Neural progenitor cell (in vitro differentiated cells): Measurements from ENCODE around the gene CYB5B. TPM values are rescaled to one million over a fixed set of nuclear protein-coding genes. Genes with fewer than 3 reads are reported as not detected.

ENCODE experiments used
- DNase-seq: peaks from one replicate; pipeline ENCODE4 v3.0.0-alpha.2; 2016; ENCODE audit warnings: low spot score
- H2AFZ ChIP-seq: fragments of 200-600 bp; sonication (generic); replicated peaks from 2 replicates; pipeline ENCODE4 v1.6.1; 2016; ENCODE audit warnings: antibody characterized with exemption
- H3F3A ChIP-seq: fragments of 200-600 bp; sonication (generic); 2 replicates; pipeline ENCODE4 v1.6.1; 2016; ENCODE audit warnings: antibody characterized with exemption, low read depth
- H3K27ac ChIP-seq: fragments of 200-600 bp; sonication (generic); 2 replicates; pipeline ENCODE4 v1.5.1; 2016; ENCODE audit warnings: mild to moderate bottlenecking
- H3K27me3 ChIP-seq: fragments of 200-600 bp; sonication (generic); 2 replicates; pipeline ENCODE4 v1.6.1; 2016; ENCODE audit warnings: mild to moderate bottlenecking, moderate library complexity
- H3K36me3 ChIP-seq: fragments of 200-600 bp; sonication (generic); 2 replicates; pipeline ENCODE4 v1.5.1; 2016
- H3K4me1 ChIP-seq: fragments of 200-600 bp; sonication (generic); 2 replicates; pipeline ENCODE4 v1.6.1; 2016; ENCODE audit warnings: mixed run types
- H3K4me2 ChIP-seq: fragments of 200-600 bp; sonication (generic); 2 replicates; pipeline ENCODE4 v1.6.1; 2016
- H3K4me3 ChIP-seq: fragments of 200-600 bp; sonication (generic); 2 replicates; pipeline ENCODE4 v1.5.1; 2016
- H3K79me2 ChIP-seq: fragments of 200-600 bp; sonication (generic); 2 replicates; pipeline ENCODE4 v1.6.1; 2016; ENCODE audit warnings: low read depth
- H3K9ac ChIP-seq: fragments of 200-600 bp; sonication (generic); 2 replicates; pipeline ENCODE4 v1.6.1; 2016
- H3K9me3 ChIP-seq: fragments of 200-600 bp; sonication (generic); 2 replicates; pipeline ENCODE4 v1.5.1; 2016; ENCODE audit warnings: low read depth
- H4K20me1 ChIP-seq: fragments of 200-600 bp; sonication (generic); 2 replicates; pipeline ENCODE4 v1.6.1; 2016; ENCODE audit warnings: low read depth
- H3K27ac Mint-ChIP-seq: 3 replicates; pipeline ENCODE4 v1.8.0; 2021; ENCODE audit warnings: mixed read lengths
- H3K27me3 Mint-ChIP-seq: 2 replicates; pipeline ENCODE4 v1.8.0; 2022; ENCODE audit warnings: low read depth, mild to moderate bottlenecking, inconsistent platforms, moderate library complexity, mixed read lengths; ENCODE audit not compliant: insufficient read depth
- H3K36me3 Mint-ChIP-seq: 3 replicates; pipeline ENCODE4 v1.8.0; 2021; ENCODE audit warnings: mixed read lengths
- H3K4me1 Mint-ChIP-seq: 3 replicates; pipeline ENCODE4 v1.8.0; 2021; ENCODE audit warnings: mixed read lengths
- H3K4me3 Mint-ChIP-seq: 3 replicates; pipeline ENCODE4 v1.8.0; 2021; ENCODE audit warnings: mild to moderate bottlenecking, moderate library complexity, mixed read lengths
- H3K9me3 Mint-ChIP-seq: 3 replicates; pipeline ENCODE4 v1.8.0; 2020; ENCODE audit warnings: mixed read lengths
- EZH2 ChIP-seq: fragments of 200-600 bp; sonication (generic); IDR thresholded peaks from 2 replicates; pipeline ENCODE4 v1.6.1; 2017; ENCODE audit warnings: antibody characterized with exemption, mild to moderate bottlenecking, moderate library complexity
- EZH2phosphoT487 ChIP-seq: fragments of 200-600 bp; sonication (generic); IDR thresholded peaks from 2 replicates; pipeline ENCODE4 v1.6.1; 2017; ENCODE audit warnings: antibody characterized with exemption
- total RNA-seq: library from RNA; depleted of rRNA; stranded (reverse); fragments of >200 nt; gene quantifications from 2 replicates; pipeline ENCODE4 v1.2.3, GENCODE V29; 2015; ENCODE audit warnings: low replicate concordance
- TF ChIP-seq, protein P1 (sequence below): fragments of 200-600 bp; sonication (generic); IDR thresholded peaks from 2 replicates; pipeline ENCODE4 v1.5.1; 2017; ENCODE audit warnings: antibody characterized with exemption, mild to moderate bottlenecking

CYB5B gene
- total RNA-seq, 1 donor from 2014 or later: 108 TPM

- no peak overlapping the region for H2AFZ ChIP-seq
- no peaks in the 10 kb centered on the region for H3K36me3 ChIP-seq
- TF ChIP-seq EZH2phosphoT487: no peak
- TF ChIP-seq, protein P1, sequence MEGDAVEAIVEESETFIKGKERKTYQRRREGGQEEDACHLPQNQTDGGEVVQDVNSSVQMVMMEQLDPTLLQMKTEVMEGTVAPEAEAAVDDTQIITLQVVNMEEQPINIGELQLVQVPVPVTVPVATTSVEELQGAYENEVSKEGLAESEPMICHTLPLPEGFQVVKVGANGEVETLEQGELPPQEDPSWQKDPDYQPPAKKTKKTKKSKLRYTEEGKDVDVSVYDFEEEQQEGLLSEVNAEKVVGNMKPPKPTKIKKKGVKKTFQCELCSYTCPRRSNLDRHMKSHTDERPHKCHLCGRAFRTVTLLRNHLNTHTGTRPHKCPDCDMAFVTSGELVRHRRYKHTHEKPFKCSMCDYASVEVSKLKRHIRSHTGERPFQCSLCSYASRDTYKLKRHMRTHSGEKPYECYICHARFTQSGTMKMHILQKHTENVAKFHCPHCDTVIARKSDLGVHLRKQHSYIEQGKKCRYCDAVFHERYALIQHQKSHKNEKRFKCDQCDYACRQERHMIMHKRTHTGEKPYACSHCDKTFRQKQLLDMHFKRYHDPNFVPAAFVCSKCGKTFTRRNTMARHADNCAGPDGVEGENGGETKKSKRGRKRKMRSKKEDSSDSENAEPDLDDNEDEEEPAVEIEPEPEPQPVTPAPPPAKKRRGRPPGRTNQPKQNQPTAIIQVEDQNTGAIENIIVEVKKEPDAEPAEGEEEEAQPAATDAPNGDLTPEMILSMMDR: no peak
- TF ChIP-seq EZH2: no peak
- H3K9me3 ChIP-seq: no peaks in the 10 kb centered on the region
- H3F3A ChIP-seq: no peaks in the 10 kb centered on the region
- H4K20me1 ChIP-seq: no peaks in the 10 kb centered on the region
- no peak overlapping the region for H3K4me3 Mint-ChIP-seq
- H3K9me3 Mint-ChIP-seq: no peaks in the 10 kb centered on the region
- H3K27me3 Mint-ChIP-seq: no peaks in the 10 kb centered on the region
- no peaks in the 10 kb centered on the region for H3K4me1 ChIP-seq
- H3K27ac Mint-ChIP-seq: peak overlapping the region; percentile 79
- H3K4me2 ChIP-seq: no peak overlapping the region
- no peaks in the 10 kb centered on the region for H3K36me3 Mint-ChIP-seq
- H3K79me2 ChIP-seq: no peaks in the 10 kb centered on the region
- no peak overlapping the region for H3K4me3 ChIP-seq
- peaks cover 23% of the 10 kb centered on the region for H3K4me1 Mint-ChIP-seq
- no peaks in the 10 kb centered on the region for H3K27me3 ChIP-seq
- no peak for DNase-seq
- H3K9ac ChIP-seq: no peak overlapping the region
- H3K27ac ChIP-seq: no peak overlapping the region
These were observed 16.6 kb upstream of the CYB5B start for GRCh38 chr16:69407702-69408323.

DNA sequence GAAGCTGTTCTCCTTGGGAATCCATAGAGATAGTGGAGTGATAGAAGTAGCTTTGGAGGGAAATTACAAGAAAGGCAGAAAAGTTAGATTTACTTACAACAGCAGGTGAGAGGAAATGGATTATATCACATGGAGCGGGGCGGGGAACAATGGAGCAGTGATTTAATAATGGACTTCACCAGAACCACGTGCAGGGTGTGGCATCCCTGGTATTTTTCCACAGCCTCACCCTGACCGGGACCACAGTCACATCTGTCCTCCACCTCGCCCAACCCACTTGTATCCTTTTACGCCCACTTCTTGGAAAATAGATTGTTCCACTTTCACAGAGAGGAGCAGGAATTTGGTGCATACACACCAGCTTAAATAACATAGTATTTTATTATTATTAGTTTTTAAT lies 15.9 kb upstream of the CYB5B start:
- H3K36me3 ChIP-seq: no peaks in the 10 kb centered on the region
- no peak overlapping the region for H3K4me3 ChIP-seq
- Mint-ChIP-seq H3K4me1 (peaks cover 21% of the 10 kb centered on the region), H3K9me3 (no peaks in the 10 kb centered on the region), H3K27me3 (no peaks in the 10 kb centered on the region), H3K36me3 (no peaks in the 10 kb centered on the region), H3K27ac (no peak overlapping the region), H3K4me3 (no peak overlapping the region)
- H2AFZ ChIP-seq: no peak overlapping the region
- DNase-seq: no peak
- no peak overlapping the region for H3K27ac ChIP-seq
- no peaks in the 10 kb centered on the region for H3K79me2 ChIP-seq
- H3K9me3 ChIP-seq: no peaks in the 10 kb centered on the region
- no peaks in the 10 kb centered on the region for H3K27me3 ChIP-seq
- no peaks in the 10 kb centered on the region for H3F3A ChIP-seq
- H3K9ac ChIP-seq: no peak overlapping the region
- TF ChIP-seq EZH2phosphoT487 (no peak), EZH2 (no peak)
- TF ChIP-seq, protein P1: no peak
- H3K4me2 ChIP-seq: no peak overlapping the region
- no peaks in the 10 kb centered on the region for H4K20me1 ChIP-seq
- H3K4me1 ChIP-seq: no peaks in the 10 kb centered on the region

GRCh38 chr16:69410219-69410990 lies 14.0 kb upstream of the CYB5B start:
- no peak for TF ChIP-seq EZH2
- TF ChIP-seq EZH2phosphoT487: no peak
- TF ChIP-seq, protein P1: no peak
- H3K9ac ChIP-seq: no peak overlapping the region
- no peak overlapping the region for H3K4me2 ChIP-seq
- Mint-ChIP-seq H3K27ac (peak overlapping the region; percentile 22), H3K4me1 (peaks cover 7% of the 10 kb centered on the region), H3K4me3 (no peak overlapping the region), H3K9me3 (no peaks in the 10 kb centered on the region), H3K27me3 (no peaks in the 10 kb centered on the region), H3K36me3 (no peaks in the 10 kb centered on the region)
- no peak for DNase-seq
- H3K27ac ChIP-seq: no peak overlapping the region
- no peak overlapping the region for H2AFZ ChIP-seq
- no peaks in the 10 kb centered on the region for H3K27me3 ChIP-seq
- no peaks in the 10 kb centered on the region for H3K36me3 ChIP-seq
- H4K20me1 ChIP-seq: no peaks in the 10 kb centered on the region
- no peaks in the 10 kb centered on the region for H3K9me3 ChIP-seq
- no peaks in the 10 kb centered on the region for H3F3A ChIP-seq
- no peak overlapping the region for H3K4me3 ChIP-seq
- H3K4me1 ChIP-seq: no peaks in the 10 kb centered on the region
- no peaks in the 10 kb centered on the region for H3K79me2 ChIP-seq
